Trophoblast cell (in vitro differentiated cells and primary cell): ENCODE measurements around the gene EXOSC10.

ENCODE experiments used
- DNase-seq, 2 donors: peaks; one replicate each; pipeline ENCODE4 v3.0.0-alpha.2; 2016
- H2AFZ ChIP-seq: 2 replicates; pipeline ENCODE4 v1.6.1; 2013; ENCODE audit warnings: low read length, moderate library complexity, mild to moderate bottlenecking; ENCODE audit not compliant: insufficient read depth, poor library complexity
- H2AK5ac ChIP-seq: 2 replicates; pipeline ENCODE4 v1.6.1; 2013; ENCODE audit warnings: mild to moderate bottlenecking, low read length
- H2BK120ac ChIP-seq: 2 replicates; pipeline ENCODE4 v1.6.1; 2013; ENCODE audit warnings: low read length, mild to moderate bottlenecking, moderate library complexity; ENCODE audit not compliant: insufficient read depth, poor library complexity
- H2BK12ac ChIP-seq: 2 replicates; pipeline ENCODE4 v1.6.1; 2013; ENCODE audit warnings: mild to moderate bottlenecking, low read length, moderate library complexity
- H2BK5ac ChIP-seq: 2 replicates; pipeline ENCODE4 v1.6.1; 2013; ENCODE audit warnings: low read length, low read depth, moderate library complexity, mild to moderate bottlenecking; ENCODE audit not compliant: poor library complexity
- H3K14ac ChIP-seq: 2 replicates; pipeline ENCODE4 v1.6.1; 2013; ENCODE audit warnings: mild to moderate bottlenecking, low read length
- H3K18ac ChIP-seq: 2 replicates; pipeline ENCODE4 v1.6.1; 2013; ENCODE audit warnings: mild to moderate bottlenecking, low read length
- H3K23ac ChIP-seq: 2 replicates; pipeline ENCODE4 v1.6.1; 2013; ENCODE audit warnings: low read length
- H3K27ac ChIP-seq: 2 replicates; pipeline ENCODE4 v1.5.1; 2013; ENCODE audit warnings: low read depth, mild to moderate bottlenecking, inconsistent platforms, low read length, moderate library complexity
- H3K27me3 ChIP-seq: 2 replicates; pipeline ENCODE4 v1.6.1; 2013; ENCODE audit warnings: inconsistent platforms, mild to moderate bottlenecking, low read length, moderate library complexity; ENCODE audit not compliant: insufficient read depth
- H3K36me3 ChIP-seq, 2 experiments: 1 replicate in 1 of 2; 2 replicates in 1 of 2; pipeline ENCODE4 v1.6.1; 2013; ENCODE audit warnings: low read length in 2 of 2, mild to moderate bottlenecking in 2 of 2, moderate library complexity in 1 of 2; ENCODE audit not compliant: insufficient read depth in 2 of 2, control insufficient read depth in 1 of 2
- H3K4ac ChIP-seq: 2 replicates; pipeline ENCODE4 v1.6.1; 2013; ENCODE audit warnings: low read depth, mild to moderate bottlenecking, low read length, moderate library complexity
- H3K4me1 ChIP-seq, 2 experiments: 1 replicate in 1 of 2; 2 replicates in 1 of 2; pipeline ENCODE4 v1.6.1; 2013; ENCODE audit warnings: low read length in 2 of 2, mild to moderate bottlenecking in 2 of 2, moderate library complexity in 1 of 2; ENCODE audit not compliant: insufficient read depth in 2 of 2, control insufficient read depth in 1 of 2
- H3K4me2 ChIP-seq: 2 replicates; pipeline ENCODE4 v1.6.1; 2013; ENCODE audit warnings: inconsistent platforms, mild to moderate bottlenecking, low read length, moderate library complexity
- H3K4me3 ChIP-seq: 2 replicates; pipeline ENCODE4 v1.5.1; 2013; ENCODE audit warnings: mild to moderate bottlenecking, low read depth, low read length, inconsistent platforms
- H3K79me1 ChIP-seq: one replicate; pipeline ENCODE4 v1.6.1; 2013; ENCODE audit warnings: low read length
- H3K79me2 ChIP-seq: 2 replicates; pipeline ENCODE4 v1.6.1; 2013; ENCODE audit warnings: low read length, mild to moderate bottlenecking; ENCODE audit not compliant: control insufficient read depth, insufficient read depth, poor library complexity
- H3K9ac ChIP-seq: 2 replicates; pipeline ENCODE4 v1.6.1; 2013; ENCODE audit warnings: mild to moderate bottlenecking, low read length
- H3K9me3 ChIP-seq: 2 replicates; pipeline ENCODE4 v1.6.1; 2013; ENCODE audit warnings: low read depth, mild to moderate bottlenecking, control low read depth, inconsistent platforms, low read length; ENCODE audit not compliant: insufficient read depth
- H4K12ac ChIP-seq: 2 replicates; pipeline ENCODE4 v1.6.1; 2013; ENCODE audit warnings: low read depth, mild to moderate bottlenecking, low read length, moderate library complexity
- H4K8ac ChIP-seq: 2 replicates; pipeline ENCODE4 v1.6.1; 2013; ENCODE audit warnings: low read depth, mild to moderate bottlenecking, low read length, moderate library complexity
- H4K91ac ChIP-seq: one replicate; pipeline ENCODE4 v1.6.1; 2013; ENCODE audit warnings: low read depth, mild to moderate bottlenecking, low read length, moderate library complexity
- WGBS: extraction: QIAGEN DNeasy Blood & Tissue Kit; methylation state at CpG from one replicate; pipeline ENCODE4 v1.1.7; 2013; ENCODE audit warnings: missing lambda C conversion rate; ENCODE audit not compliant: insufficient read length, insufficient coverage; ENCODE audit errors: extremely low coverage; 5-methylcytosine and 5-hydroxymethylcytosine counted together

The EXOSC10 gene

GRCh38 chr1:11109047-11109760 is 9.5 kb upstream of the EXOSC10 start:
- no peak for DNase-seq
- no peak overlapping the region for H2BK120ac ChIP-seq
- H3K79me2 ChIP-seq: no peaks in the 10 kb centered on the region
- H3K36me3 ChIP-seq: peaks cover 32 to 49% of the 10 kb centered on the region in 2 experiments
- H4K12ac ChIP-seq: no peak overlapping the region
- H3K79me1 ChIP-seq: no peaks in the 10 kb centered on the region
- peaks cover 2% of the 10 kb centered on the region for H3K9me3 ChIP-seq
- H3K4ac ChIP-seq: no peak overlapping the region
- H3K4me2 ChIP-seq: no peak overlapping the region
- H2AK5ac ChIP-seq: no peak overlapping the region
- no peak overlapping the region for H3K23ac ChIP-seq
- WGBS: no CpG with 5 or more reads among the region's 7 CpGs
- H2BK12ac ChIP-seq: no peak overlapping the region
- H4K8ac ChIP-seq: no peak overlapping the region
- no peak overlapping the region for H4K91ac ChIP-seq
- H3K4me1 ChIP-seq: no peaks in the 10 kb centered on the region
- H2BK5ac ChIP-seq: no peak overlapping the region
- H3K14ac ChIP-seq: no peak overlapping the region
- no peak overlapping the region for H3K4me3 ChIP-seq
- H2AFZ ChIP-seq: no peak overlapping the region
- no peak overlapping the region for H3K27ac ChIP-seq
- no peaks in the 10 kb centered on the region for H3K27me3 ChIP-seq
- H3K18ac ChIP-seq: no peak overlapping the region
- H3K9ac ChIP-seq: no peak overlapping the region

- no peaks in the 10 kb centered on the region for H3K27me3 ChIP-seq
- H3K9me3 ChIP-seq: peaks cover 2% of the 10 kb centered on the region
- no peak overlapping the region for H2BK12ac ChIP-seq
- no peak overlapping the region for H3K4me3 ChIP-seq
- no peaks in the 10 kb centered on the region for H3K4me1 ChIP-seq
- no peaks in the 10 kb centered on the region for H3K79me2 ChIP-seq
- no peak overlapping the region for H3K14ac ChIP-seq
- no peak overlapping the region for H2BK5ac ChIP-seq
- H3K4me2 ChIP-seq: no peak overlapping the region
- H4K91ac ChIP-seq: no peak overlapping the region
- no peak overlapping the region for H2BK120ac ChIP-seq
- H3K27ac ChIP-seq: no peak overlapping the region
- H3K36me3 ChIP-seq: peaks cover 26 to 41% of the 10 kb centered on the region in 2 experiments
- H2AFZ ChIP-seq: no peak overlapping the region
- no peak overlapping the region for H3K9ac ChIP-seq
- H3K23ac ChIP-seq: no peak overlapping the region
- no peak overlapping the region for H3K18ac ChIP-seq
- no CpG with 5 or more reads among the region's 5 CpGs for WGBS
- no peaks in the 10 kb centered on the region for H3K79me1 ChIP-seq
- no peak overlapping the region for H4K8ac ChIP-seq
- H2AK5ac ChIP-seq: no peak overlapping the region
- H3K4ac ChIP-seq: no peak overlapping the region
- DNase-seq: no peak
- H4K12ac ChIP-seq: no peak overlapping the region
These were observed 7.9 kb upstream of the EXOSC10 start for GRCh38 chr1:11107599-11107998.

- no CpG with 5 or more reads among the region's 10 CpGs for WGBS
These were observed 5.9 kb upstream of the EXOSC10 start for GRCh38 chr1:11105586-11105985.

GRCh38 chr1:11101347-11101746 is 1.7 kb upstream of the EXOSC10 start:
- Histone ChIP-seq H2AFZ (no peak overlapping the region), H3K9me3 (no peaks in the 10 kb centered on the region), H2BK120ac (no peak overlapping the region), H3K23ac (no peak overlapping the region), H4K91ac (no peak overlapping the region), H3K4me1 (peaks cover 0 to 2% of the 10 kb centered on the region in 2 experiments), H4K8ac (no peak overlapping the region), H2AK5ac (no peak overlapping the region), H3K4ac (no peak overlapping the region), H3K79me1 (peaks cover 9% of the 10 kb centered on the region), H3K27ac (no peak overlapping the region), H2BK12ac (no peak overlapping the region), H3K18ac (no peak overlapping the region), H3K9ac (no peak overlapping the region), H3K4me2 (no peak overlapping the region), H3K79me2 (peaks cover 5% of the 10 kb centered on the region), H2BK5ac (no peak overlapping the region), H3K27me3 (no peaks in the 10 kb centered on the region), H4K12ac (no peak overlapping the region), H3K14ac (no peak overlapping the region), H3K36me3 (peaks cover 18% of the 10 kb centered on the region in 2 experiments), H3K4me3 (no peak overlapping the region)
- no CpG with 5 or more reads among the region's 6 CpGs for WGBS
- DNase-seq: no peak

More at GRCh38 chr1:11105586-11105985, 5.9 kb upstream of the EXOSC10 start:
- H2AK5ac ChIP-seq: no peak overlapping the region
- no peak overlapping the region for H2BK120ac ChIP-seq
- H4K8ac ChIP-seq: no peak overlapping the region
- no peak overlapping the region for H2BK5ac ChIP-seq
- H3K27me3 ChIP-seq: no peaks in the 10 kb centered on the region
- no peak overlapping the region for H4K91ac ChIP-seq
- H3K4me3 ChIP-seq: no peak overlapping the region
- peaks cover 17 to 30% of the 10 kb centered on the region in 2 experiments for H3K36me3 ChIP-seq
- no peak overlapping the region for H3K9ac ChIP-seq
- H3K4me1 ChIP-seq: no peaks in the 10 kb centered on the region
- H3K14ac ChIP-seq: no peak overlapping the region
- H4K12ac ChIP-seq: no peak overlapping the region
- H2BK12ac ChIP-seq: no peak overlapping the region
- H3K79me2 ChIP-seq: no peaks in the 10 kb centered on the region
- no peak overlapping the region for H3K23ac ChIP-seq
- H2AFZ ChIP-seq: no peak overlapping the region
- no peak for DNase-seq
- no peak overlapping the region for H3K4me2 ChIP-seq
- H3K18ac ChIP-seq: no peak overlapping the region
- H3K27ac ChIP-seq: no peak overlapping the region
- H3K4ac ChIP-seq: no peak overlapping the region
- H3K79me1 ChIP-seq: no peaks in the 10 kb centered on the region
- H3K9me3 ChIP-seq: peaks cover 2% of the 10 kb centered on the region
